Body of pancreas (tissue), 4 donors: Measurements from ENCODE around the gene SALL1.

Source experiments
- POLR2A ChIP-seq, 3 donors: fragments of 450-650 bp; IDR thresholded peaks; one replicate each; pipeline ENCODE4 v1.6.1; 2016; ENCODE audit warnings: antibody characterized with exemption in 3 of 3, mild to moderate bottlenecking in 2 of 3
- TF ChIP-seq, protein P1 (sequence below), 7 experiments: fragments of 450-650 bp in 4 of 7; fragments of 200-600 bp in 3 of 7; sonication (generic) in 3 of 7; IDR thresholded peaks; one replicate each; pipeline ENCODE4 v1.5.1; 2016 to 2019; ENCODE audit warnings: antibody characterized with exemption in 7 of 7

DNA sequence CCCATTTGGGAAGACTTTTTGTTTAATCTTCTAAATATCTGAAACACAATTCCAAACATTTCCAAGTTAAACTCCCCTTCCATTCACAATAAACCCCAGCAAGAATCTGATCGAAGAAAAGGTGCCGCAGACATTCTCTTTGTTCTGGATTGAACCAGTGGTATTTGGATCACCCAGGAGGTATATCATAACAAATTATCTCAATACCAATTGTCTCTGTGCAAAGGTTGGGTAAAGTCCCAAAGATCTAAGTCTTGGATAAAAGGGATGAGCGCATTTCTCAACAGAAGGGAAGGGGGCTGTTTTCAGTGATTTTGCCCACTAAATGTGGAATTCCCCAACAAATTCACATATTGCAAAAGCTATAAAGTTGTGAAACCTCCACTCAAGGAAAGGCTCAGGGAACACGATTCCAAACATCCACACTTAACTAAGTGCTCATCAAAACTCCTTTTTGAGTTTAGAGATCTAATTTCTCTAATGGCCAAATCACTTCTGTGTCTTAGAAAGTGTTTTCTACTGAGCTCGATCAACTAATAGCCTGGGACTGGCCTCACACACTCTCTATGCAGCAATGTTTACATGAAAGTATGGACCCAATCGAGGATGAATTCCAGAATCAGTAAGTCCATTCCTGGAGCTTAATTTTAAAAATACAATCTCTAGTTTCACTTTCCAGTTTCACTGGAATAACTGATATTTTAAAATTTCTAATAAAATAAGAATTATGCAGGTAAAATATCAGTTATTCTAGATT, 30.9 kb downstream of the SALL1 start:
- TF ChIP-seq, protein P1, sequence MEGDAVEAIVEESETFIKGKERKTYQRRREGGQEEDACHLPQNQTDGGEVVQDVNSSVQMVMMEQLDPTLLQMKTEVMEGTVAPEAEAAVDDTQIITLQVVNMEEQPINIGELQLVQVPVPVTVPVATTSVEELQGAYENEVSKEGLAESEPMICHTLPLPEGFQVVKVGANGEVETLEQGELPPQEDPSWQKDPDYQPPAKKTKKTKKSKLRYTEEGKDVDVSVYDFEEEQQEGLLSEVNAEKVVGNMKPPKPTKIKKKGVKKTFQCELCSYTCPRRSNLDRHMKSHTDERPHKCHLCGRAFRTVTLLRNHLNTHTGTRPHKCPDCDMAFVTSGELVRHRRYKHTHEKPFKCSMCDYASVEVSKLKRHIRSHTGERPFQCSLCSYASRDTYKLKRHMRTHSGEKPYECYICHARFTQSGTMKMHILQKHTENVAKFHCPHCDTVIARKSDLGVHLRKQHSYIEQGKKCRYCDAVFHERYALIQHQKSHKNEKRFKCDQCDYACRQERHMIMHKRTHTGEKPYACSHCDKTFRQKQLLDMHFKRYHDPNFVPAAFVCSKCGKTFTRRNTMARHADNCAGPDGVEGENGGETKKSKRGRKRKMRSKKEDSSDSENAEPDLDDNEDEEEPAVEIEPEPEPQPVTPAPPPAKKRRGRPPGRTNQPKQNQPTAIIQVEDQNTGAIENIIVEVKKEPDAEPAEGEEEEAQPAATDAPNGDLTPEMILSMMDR (IDR thresholded peaks at IDR 0.05): no peak
- no peak for TF ChIP-seq POLR2A (IDR thresholded peaks at IDR 0.05)
